GM21360 (cell line): ENCODE measurements around the gene CHIT1.

Experiments used
- ATAC-seq: cut with Tn5 transposase; IDR thresholded peaks from one replicate; pipeline ENCODE4 v1.9.1; 2021; ENCODE audit warnings: mild to moderate bottlenecking, moderate library complexity; ENCODE audit not compliant: unreplicated experiment

Gene CHIT1

DNA sequence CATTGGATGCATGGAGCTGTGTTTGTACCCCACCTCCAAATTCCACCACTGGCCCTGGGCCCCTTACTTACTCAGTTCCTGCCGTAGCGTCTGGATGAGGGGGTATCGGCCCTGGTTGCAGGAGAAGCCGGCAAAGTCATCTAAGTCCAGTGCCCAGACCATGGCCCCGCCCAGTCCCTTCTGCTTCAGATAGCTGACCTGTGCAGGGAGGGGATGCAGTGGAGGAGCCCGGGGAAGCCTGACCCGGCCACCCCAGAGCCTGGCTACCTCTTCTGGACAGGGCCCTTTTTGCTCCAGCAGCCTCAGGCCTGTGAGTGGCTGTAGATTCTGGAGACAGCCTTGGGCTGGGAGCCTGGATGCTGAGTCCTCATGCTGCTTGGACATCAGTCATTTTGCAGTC lies 11.8 kb downstream of the CHIT1 start:
- ATAC-seq, result no peak

DNA sequence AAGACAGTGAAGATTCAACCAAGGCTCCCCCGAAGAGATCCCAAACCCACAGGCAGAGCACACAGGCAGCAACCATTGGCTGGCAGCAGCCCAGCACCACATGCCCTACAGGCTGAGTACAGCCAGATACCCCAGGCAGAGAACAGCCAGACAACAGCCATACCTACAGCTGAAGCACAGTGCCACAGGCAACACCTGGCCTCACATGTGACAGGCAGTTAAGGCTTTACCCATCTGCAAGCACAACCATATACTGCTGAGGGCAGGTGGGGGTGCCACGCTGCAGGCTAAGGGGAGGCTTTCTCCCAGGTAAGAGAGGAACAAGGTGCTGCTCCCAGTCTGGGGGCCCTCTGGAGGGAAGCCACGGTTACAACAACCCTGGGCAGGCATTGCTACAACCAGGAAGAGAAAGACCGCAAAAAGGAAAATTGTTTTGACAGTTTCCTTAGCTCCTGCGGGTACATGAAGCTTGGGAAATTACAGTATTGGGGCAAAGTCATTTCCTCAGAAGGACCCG lies 12.3 kb downstream of the CHIT1 start:
- no peak for ATAC-seq

DNA sequence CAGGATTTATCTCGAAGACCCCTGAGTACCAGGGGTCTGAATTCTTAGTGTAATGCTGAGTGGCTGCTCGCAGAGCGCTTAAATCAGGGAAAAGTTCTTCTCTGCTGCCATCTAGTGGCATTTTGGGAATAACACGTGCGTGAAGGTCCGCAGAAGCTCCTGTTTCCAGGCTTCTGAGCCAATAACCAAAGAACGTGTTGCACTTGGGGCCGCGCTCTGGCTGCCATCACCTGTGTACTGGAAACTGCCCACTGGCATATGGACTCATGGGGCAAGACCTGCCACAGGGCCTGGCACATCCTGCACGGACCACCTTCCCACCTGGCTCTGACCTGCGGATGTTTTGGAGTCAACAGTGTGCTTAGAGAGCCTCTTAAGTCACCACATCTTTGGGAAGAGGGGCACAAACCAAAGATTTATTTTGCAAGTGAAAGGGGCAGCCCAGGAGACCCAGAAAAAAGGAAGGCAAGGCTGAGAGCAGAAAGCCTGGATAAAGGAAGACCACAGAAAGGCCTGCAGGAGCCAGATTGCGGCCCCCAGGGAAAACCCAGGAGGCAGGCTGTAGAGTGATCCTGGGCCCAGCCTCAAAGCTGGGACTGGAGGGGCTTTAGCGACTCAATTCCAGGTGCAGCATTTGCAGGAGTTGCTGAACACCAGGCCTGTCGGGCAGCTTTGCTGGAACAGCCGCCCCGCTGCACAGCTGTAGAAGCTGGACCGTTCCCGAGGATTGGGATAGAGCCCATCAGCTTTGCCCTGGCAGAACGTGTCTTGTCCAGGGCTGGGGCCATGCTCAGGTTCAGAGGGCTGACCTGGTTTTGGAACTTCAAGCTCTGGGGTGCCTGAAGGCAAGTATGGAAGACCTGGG lies 13.0 kb downstream of the CHIT1 start:
- ATAC-seq, result no peak

DNA sequence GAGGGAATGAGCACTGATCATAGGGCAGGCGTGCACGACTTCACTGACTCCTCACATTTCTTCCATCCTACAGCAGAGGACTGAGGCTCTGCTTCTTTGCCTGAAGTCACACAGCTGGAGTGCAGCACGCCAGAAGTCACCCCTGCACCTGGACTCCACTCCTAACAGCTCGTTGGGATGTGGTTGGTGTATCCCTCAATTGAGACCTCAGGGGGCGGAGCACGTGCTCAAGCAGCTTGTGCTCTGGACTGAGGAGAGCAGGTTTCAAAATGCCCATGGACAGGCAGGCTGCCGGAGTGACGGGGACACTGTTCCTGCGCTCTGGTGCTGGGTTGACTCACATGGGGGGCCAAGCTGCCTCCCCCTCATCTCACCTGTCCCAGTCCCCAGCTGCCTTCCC lies 13.9 kb downstream of the CHIT1 start:
- ATAC-seq, result no peak

DNA sequence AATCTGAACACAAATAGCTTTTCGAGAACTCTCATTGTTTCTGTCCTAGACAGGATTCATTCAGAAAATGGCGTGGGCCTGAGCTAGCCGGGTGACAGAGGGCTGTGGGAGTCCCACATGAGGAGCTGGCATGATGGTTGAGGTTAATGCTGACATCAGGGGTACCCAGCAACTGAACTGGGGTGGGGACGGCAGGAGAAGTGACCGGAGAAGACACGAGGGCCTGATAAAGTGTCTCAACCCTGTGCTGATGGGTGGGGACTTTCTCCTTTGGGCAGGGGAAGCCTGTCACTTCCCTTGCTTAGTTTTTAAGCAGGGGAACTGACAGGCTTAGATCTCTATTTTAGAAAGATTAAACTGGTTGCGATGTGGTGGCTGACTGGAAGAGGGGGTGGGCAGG lies 14.6 kb downstream of the CHIT1 start:
- ATAC-seq, result no peak

DNA sequence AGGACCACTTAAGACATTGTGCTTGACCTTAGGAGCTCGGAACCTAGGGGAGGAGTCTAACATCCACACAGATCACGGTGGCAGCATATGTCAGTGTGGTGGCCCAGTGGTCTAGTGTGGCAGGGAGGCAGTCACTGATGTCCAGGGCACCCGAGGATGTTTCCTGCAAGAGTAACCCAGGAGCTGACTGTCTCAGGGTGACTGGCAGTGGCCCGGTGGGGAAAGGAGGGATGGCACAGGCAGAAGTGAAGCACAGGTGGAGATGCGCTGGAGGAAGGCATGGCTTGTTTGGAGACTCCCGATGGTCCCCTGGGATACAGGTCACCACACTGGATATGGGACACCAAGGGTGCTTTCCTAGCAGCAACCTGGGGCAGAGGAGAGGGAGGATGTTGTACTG lies 16.3 kb downstream of the CHIT1 start:
- no peak for ATAC-seq

DNA sequence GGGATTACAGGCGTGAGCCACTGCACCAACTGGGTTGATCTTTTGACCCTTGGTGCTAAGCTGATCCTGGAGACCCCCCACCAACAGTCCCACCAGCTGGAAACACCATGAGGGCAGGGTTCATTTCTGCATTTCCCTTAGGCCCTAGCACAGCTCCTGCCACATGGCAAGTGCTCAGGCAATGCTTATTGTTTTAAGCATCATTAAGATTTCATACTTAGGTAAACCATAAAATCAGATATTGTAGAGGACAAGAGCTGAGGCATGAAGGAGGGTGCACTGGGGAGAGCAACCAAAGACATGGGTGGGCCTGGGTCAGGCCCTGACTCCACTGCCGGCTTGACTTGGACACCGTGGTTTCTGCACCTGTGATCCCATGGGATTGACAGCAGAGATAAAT lies 17.7 kb downstream of the CHIT1 start:
- no peak for ATAC-seq

DNA sequence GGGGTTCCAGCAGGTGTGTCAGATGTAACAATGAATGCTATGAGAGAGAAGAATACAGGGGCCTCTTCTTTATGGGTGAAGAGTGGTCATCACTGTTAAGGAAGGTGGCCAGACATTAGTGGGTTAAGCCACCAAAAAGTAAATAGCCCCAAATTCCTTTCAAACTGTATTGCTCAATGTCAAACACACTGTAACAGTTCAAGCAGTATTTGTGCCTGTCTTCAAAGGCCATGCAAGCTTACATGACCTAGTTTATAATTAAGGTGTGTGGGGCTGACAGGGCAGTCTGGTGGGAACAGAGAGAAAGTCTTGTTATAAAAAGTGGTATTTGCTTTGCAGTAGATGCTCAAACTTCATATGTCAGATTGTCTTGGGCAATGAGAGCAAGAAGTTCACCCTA lies 18.5 kb downstream of the CHIT1 start:
- ATAC-seq, result no peak

DNA sequence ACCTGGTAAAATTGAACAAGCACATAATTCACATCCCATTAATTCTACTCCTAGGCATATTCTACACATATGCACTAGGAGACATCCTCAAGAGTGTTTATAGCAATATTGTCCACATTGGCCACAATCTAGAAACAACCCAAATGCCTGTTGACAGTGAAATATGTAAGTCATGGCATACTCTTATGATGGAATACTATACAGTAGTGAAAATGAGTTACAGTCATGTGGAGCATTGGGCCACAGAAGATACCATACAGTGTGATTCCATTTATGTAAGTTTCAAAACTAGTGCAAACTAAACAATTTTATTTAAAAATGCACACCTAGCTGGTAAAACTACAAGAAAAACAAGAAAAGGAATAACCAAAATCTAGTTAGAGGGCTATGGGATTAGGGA lies 19.1 kb downstream of the CHIT1 start:
- no peak for ATAC-seq

DNA sequence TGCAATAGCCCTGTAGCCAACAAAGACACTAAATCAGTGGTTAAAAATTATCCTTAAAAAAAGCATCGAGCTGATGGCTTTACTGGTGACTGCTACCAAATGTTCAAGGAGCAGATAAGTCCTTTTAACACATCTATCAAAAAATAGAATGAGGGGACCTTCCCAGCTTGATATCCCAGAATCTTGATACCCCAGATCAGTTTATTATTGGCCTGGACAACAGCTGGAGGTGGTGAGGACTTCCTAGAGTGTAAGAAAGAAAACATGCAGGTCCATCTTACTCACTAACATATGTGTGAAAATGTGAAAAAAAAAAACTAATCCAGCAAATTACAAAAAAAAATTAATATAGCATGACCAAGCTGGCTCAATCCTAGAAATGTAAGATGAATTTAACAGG lies 21.3 kb downstream of the CHIT1 start:
- no peak for ATAC-seq

DNA sequence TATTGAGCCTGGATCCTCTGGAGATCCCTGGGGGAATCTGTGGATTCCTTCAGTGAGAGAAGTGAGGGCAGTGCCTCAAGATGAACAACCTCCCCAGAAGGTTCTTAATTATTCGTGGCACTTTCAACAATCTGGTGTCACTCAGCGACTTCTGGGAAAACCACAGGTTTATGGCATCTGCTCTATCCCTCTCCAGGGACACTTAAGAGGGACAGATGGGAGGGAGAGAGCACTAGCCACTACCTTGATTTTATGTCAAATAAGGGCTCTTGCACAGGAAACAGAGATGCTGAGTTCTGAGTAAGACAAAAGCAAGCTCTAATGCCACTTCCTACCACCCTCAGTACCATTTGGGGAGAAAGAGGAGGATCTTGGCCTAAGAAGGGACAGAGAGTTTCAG lies 21.7 kb downstream of the CHIT1 start:
- no peak for ATAC-seq

DNA sequence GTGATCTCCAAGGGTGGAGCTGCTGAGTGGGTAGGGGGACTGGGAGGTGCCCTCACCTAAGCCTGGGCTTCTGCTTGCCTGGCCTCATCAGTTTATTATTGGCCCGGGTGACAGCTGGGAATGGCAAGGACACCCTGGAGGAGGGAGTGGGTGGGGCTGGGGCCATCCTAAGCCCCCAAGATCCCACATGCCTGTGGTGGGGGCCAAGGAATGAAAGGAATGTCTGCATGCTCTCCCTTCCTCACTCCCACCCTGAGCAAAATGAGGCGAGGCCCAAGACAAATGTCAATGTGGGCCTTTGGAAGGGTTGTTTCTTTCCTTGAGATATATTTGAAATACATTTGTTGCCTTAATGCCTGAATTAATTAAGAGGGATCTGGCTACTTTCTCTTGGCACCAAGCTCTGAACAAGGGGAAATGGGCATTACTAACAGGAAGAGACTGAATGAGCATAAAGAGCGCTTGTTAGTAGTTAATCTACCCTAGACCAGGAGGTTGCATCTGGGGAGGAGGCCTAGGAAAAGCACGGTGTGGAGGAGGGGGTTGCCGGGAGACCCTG lies 23.3 kb downstream of the CHIT1 start:
- no peak for ATAC-seq

DNA sequence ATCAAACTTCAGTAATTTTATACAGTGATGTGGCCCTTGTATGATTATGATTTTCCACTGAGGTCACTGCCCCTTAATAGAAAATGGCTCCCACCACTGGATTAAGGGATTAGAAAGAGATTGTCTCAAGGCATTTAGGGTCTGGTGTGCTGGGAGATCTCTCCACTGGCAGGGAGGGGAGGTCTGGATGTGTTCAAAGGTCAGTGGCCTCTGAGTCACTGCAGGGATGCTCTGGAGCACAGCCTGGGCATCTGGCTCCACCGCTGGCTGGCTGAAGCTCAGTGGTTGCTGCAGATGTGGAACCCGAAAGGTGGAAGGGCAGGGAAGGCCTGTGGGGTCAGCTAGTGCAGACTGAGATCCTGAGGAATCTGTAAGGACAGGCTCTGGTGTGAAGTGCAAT lies 24.7 kb downstream of the CHIT1 start:
- no peak for ATAC-seq

DNA sequence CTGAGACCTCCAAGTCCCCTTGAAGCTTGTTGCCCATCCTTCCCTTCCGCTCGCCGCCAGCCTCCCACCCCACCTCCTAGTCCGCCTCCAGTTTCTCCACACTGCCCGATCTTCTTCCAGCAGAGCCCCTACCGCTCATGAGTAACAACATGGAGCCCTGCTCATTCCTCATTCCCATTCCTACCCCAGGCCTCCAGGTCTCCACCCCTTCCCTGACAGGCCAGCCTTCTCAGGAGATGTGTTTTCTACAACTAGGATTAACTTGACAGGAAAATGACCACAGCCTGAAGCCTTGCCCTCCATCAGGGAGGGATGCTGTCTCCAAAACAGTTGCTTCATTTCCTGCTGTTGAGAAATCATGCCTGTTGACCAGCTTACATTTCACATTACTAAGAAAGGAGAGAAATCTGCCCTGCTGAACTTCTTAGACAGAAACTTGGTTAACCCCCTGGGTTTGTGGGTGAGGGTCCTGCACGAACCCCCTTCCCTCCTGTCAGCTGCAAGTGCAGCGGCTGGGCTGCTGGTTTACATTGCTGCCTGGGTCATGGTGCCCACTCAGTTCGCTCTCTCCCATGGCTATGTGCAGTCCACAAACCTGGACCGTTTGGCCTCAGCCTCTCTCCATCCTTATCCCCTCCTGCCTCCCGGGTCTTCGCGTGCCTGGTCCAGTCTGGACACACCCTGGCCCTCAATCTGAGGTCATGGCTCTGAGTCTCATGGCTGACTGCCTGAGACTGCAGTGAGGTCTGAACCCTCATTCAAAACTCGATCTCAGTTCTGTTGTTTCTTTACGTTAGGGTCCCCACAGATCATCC lies 26.8 kb downstream of the CHIT1 start:
- ATAC-seq, result no peak

DNA sequence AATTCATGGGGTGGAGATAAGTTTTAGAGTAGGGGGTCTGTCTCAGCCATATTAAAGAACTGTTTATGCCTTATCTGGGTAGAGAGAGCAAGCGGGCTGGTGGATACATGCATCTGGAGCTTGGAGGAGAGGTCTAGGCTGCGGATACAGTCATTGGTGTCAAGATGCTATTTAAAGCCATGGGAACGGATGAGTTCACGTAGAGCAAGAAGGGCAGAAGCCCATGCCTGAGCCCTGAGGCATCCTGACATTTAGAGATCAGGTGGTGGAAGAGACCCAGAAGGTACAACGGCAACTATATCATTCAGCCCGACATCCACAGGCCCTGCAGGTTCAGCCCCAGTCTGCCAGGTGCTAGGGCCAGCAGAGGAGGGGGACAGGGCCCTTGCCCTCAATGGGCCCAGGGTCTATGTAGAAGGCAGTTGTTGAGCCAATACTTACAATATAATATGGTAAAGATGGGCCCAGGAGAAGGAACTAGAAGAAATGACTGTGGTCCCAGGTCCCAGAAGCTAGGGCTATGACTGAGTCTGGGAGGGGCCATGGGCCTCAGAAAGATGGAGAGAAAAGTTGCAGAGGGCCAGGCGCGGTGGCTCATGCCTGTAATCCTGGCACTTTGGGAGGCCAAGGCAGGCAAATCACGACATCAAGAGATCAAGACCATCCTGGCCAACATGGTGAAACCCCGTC lies 27.8 kb downstream of the CHIT1 start:
- ATAC-seq, result no peak

DNA sequence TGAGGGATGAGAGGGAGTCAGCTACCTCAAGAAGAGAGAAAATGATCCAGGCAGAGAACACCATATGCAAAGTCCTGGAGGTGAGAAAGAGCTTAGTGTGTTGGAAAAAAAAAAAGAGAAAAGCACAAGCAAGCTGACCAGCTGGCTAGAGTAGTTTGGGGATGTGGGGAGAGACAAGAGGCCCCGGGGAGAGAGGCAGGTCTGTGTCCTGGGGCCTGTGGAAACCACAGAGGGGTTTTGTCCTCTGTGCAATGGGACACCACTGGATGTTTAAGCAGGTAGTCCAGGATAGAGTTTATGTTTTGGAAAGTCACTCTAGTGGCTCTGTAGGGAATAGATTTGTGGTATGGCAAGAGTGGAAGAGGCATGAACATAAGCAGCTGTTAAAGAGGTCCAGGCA lies 28.6 kb downstream of the CHIT1 start:
- ATAC-seq, result no peak

DNA sequence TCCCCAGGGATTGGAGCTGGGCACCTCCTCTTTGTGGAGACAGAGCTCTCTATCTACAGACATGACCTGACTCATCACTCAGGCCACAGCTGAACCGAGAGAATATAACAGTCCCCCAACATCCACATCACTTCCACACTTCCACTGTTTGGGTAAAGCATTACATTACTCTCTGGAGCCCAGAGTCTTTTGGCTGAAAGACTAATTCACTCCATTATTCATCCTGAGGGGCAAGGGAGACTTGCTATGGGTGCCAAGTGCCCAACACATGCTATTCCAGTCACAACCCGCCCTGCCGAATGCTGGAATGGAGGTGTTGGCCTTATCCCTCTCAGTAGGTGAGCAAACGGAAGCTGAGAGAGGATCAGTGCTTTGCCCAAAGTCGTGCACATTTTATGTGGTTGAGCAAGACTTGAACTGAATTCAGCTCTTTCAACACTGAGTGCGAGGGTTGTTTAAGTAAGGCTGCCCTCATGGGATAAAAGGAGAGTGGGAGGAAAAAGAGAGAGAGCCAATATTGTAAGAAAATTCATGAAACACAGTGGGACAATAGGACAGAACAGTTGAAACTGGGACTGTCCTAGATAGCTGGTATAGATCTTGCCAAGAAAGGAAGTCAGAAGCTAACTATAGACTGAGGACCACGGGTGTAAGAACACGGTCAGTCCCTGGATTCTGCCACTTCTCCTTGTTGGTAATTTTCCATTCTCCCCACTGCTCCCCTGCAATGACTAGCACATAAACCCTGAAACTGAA lies 29.5 kb downstream of the CHIT1 start:
- no peak for ATAC-seq

DNA sequence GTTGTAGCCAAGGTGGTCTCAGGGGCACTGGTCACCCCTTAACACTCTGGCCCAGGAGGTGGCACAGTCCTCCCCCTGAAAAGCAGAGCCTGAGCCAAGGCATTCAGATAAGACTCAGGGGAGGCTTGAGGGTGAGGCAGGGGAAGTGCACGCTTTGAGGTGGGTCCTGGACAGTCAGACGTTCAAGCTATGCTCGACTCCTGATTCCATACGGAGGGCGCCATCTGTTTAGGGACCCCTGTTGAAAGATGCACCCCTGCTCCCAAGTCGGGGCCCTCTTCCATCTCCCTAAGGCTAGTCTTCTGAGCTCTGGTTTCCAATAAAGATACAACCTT lies 30.0 kb downstream of the CHIT1 start:
- ATAC-seq, result no peak

DNA sequence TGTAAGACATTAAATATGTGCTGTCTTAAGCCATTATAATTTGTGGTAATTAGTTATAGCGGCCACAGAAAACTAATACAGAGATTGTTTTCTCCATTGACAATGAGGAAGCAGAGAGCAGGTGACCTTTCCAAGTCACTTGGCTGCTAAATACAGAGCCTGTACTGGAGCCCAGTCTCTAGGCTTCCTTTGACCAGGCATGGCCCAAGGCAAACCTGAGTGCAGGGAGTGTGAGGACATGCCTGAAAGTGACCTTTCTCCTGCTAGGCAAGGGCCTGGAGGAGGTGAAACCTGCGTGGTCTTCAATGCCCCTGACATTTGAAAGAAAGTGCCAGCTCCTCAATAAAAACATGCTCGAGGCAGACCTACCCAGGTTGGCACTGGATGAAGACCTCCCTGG lies 30.5 kb downstream of the CHIT1 start:
- ATAC-seq, result no peak

DNA sequence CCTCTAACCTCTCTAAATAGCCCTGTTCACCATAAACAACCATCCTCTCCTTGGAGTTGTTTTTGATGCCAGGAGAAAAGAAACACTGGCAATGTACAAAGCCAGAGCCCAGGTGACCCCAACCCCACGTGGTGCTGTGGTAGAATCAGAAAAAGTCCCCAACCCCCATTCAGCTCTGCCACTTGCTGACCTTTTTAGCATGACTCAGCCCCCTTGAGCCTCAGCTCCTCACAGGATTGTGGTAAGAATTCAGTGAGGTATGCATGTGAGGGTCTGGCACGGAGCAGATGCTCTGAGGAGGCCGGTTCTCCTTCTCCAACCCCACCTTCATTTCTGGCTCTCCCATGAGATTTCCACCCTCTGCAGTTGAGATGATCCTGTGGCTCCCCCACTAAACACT lies 31.8 kb downstream of the CHIT1 start:
- no peak for ATAC-seq

DNA sequence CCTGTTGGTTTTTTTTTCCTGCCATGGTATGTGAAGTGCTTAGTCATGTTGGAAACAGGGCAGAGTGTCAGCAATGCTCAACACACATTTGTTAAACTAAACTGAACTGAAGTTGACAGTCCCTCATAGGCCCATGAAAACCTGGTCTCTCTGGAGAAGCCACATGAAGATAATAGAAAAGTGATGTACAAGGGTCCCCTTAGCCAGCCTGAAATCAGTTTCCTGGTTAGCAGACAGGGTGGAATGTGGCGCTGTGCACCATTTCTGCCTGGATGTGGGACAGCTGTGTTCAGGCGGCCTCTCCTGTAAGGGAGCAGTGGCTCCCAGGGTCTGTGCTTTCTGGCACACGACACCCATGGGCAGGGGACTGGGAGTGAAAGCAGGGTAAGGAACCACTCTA lies 33.1 kb downstream of the CHIT1 start:
- ATAC-seq, result no peak
